HCT116 (cell line): ENCODE data around the gene MRPL16.

Experiments used
- EZH2 ChIP-seq: fragments of 200-600 bp; sonication (generic); IDR thresholded peaks from 2 replicates; pipeline ENCODE4 v1.6.1; 2017; ENCODE audit warnings: antibody characterized with exemption, mixed run types
- EZH2phosphoT487 ChIP-seq: fragments of 200-600 bp; IDR thresholded peaks from 2 replicates; pipeline ENCODE4 v1.6.1; 2018; ENCODE audit warnings: antibody characterized with exemption, borderline replicate concordance
- JUND ChIP-seq: IDR thresholded peaks from 2 replicates; pipeline ENCODE4 v1.6.1; 2012
- POLR2A ChIP-seq: IDR thresholded peaks from 2 replicates; pipeline ENCODE4 v1.7.0; 2011; ENCODE audit warnings: borderline replicate concordance; ENCODE audit not compliant: insufficient read depth, insufficient read length; ENCODE audit errors: extremely low read depth
- POLR2AphosphoS5 ChIP-seq: IDR thresholded peaks from 2 replicates; pipeline ENCODE4 v1.6.1; 2011; ENCODE audit warnings: mild to moderate bottlenecking, low read depth, low read length, moderate library complexity
- SP1 ChIP-seq: IDR thresholded peaks from 2 replicates; pipeline ENCODE4 v1.6.1; 2012; ENCODE audit warnings: low read depth
- YY1 ChIP-seq: IDR thresholded peaks from 2 replicates; pipeline ENCODE4 v1.6.1; 2011; ENCODE audit warnings: low read length, low read depth, moderate library complexity, mild to moderate bottlenecking; ENCODE audit not compliant: insufficient replicate concordance; ENCODE audit errors: extremely low read depth
- TF ChIP-seq, protein P1 (sequence below), 3 experiments: fragments of 200-600 bp in 1 of 3; sonication (generic) in 1 of 3; IDR thresholded peaks in 2 of 3; conservative IDR thresholded peaks in 1 of 3; 2 replicates each; pipeline ENCODE4 v1.5.1; 2012 to 2017; ENCODE audit warnings: low read depth in 2 of 3, low read length in 2 of 3, antibody characterized with exemption in 1 of 3, borderline replicate concordance in 1 of 3, control low read depth in 1 of 3, mild to moderate bottlenecking in 1 of 3, mixed read lengths in 1 of 3, mixed run types in 1 of 3, moderate library complexity in 1 of 3; ENCODE audit not compliant: insufficient read depth in 1 of 3

DNA sequence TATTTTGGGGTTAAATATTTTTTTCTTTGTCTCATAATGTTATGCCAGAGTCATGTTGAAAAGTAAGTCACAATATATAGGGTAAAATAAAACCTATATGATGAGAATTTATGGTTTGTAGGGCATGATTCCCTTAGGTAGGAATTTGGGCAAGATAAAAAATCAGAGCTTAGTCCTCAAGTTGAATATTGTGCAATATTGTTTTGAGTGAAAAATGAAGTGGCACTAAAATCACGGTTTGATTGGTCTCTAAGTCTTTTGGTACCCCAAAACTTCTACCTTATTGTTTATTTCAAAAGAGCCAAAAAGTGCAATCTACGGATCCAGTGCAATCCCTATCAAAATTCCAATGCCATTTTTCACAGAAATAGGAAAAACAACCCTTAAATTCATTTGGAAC lies 1.6 kb upstream of the MRPL16 start:
- TF ChIP-seq, protein P1, sequence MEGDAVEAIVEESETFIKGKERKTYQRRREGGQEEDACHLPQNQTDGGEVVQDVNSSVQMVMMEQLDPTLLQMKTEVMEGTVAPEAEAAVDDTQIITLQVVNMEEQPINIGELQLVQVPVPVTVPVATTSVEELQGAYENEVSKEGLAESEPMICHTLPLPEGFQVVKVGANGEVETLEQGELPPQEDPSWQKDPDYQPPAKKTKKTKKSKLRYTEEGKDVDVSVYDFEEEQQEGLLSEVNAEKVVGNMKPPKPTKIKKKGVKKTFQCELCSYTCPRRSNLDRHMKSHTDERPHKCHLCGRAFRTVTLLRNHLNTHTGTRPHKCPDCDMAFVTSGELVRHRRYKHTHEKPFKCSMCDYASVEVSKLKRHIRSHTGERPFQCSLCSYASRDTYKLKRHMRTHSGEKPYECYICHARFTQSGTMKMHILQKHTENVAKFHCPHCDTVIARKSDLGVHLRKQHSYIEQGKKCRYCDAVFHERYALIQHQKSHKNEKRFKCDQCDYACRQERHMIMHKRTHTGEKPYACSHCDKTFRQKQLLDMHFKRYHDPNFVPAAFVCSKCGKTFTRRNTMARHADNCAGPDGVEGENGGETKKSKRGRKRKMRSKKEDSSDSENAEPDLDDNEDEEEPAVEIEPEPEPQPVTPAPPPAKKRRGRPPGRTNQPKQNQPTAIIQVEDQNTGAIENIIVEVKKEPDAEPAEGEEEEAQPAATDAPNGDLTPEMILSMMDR (IDR thresholded peaks at IDR 0.05 in 2 of 3, conservative IDR thresholded peaks at IDR 0.05 in 1 of 3; ENCODE audit: borderline replicate concordance in 1 of 3, insufficient read depth in 1 of 3, low read depth in 2 of 3, low read length in 2 of 3) = no peak
- no peak for TF ChIP-seq POLR2A
- TF ChIP-seq EZH2phosphoT487 = no peak
- TF ChIP-seq POLR2AphosphoS5 = no peak
- TF ChIP-seq YY1 = no peak
- TF ChIP-seq EZH2 = no peak
- no peak for TF ChIP-seq JUND
- TF ChIP-seq SP1 = no peak
